HepG2 (cell line): ENCODE data around the gene MEIG1. TPM values are rescaled to one million over a fixed set of nuclear protein-coding genes. Genes with fewer than 3 reads are reported as not detected.
A peak's percentile ranks its signal among the peaks of the same experiment; 100 is the strongest.

Experiments used
- FOXA3 ChIP-seq: IDR thresholded peaks from 2 replicates; pipeline ENCODE4 v1.6.1; 2016; ENCODE audit warnings: missing genetic modification reagents, missing compliant biosample characterization
- FOXP4 ChIP-seq: sonication (generic); formaldehyde crosslinking; IDR thresholded peaks from 2 replicates; pipeline ENCODE4 v1.4.0; 2020; ENCODE audit warnings: missing genetic modification reagents
- HMGXB3 ChIP-seq: sonication (generic); formaldehyde crosslinking; IDR thresholded peaks from 2 replicates; pipeline ENCODE4 v1.4.0; 2020; ENCODE audit warnings: missing genetic modification reagents, borderline replicate concordance
- HOXA7 ChIP-seq: sonication (generic); formaldehyde crosslinking; IDR thresholded peaks from 2 replicates; pipeline ENCODE4 v1.8.1; 2022; ENCODE audit warnings: mild to moderate bottlenecking, missing genetic modification reagents, moderate library complexity
- SIN3A ChIP-seq: IDR thresholded peaks from 2 replicates; pipeline ENCODE4 v1.6.1; 2011; ENCODE audit warnings: low read depth, mild to moderate bottlenecking, control low read depth, low read length, borderline replicate concordance
- SRSF4 ChIP-seq: fragments of 200-400 bp; formaldehyde crosslinking; IDR thresholded peaks from one replicate; pipeline ENCODE4 v1.6.1; 2018; ENCODE audit warnings: mild to moderate bottlenecking, low read depth, low read length, moderate library complexity; ENCODE audit not compliant: poor library complexity, severe bottlenecking
- TFDP2 ChIP-seq: sonication (generic); formaldehyde crosslinking; IDR thresholded peaks from 2 replicates; pipeline ENCODE4 v1.4.0; 2020; ENCODE audit warnings: missing genetic modification reagents
- ZNF337 ChIP-seq: sonication (generic); formaldehyde crosslinking; IDR thresholded peaks from 2 replicates; pipeline ENCODE4 v1.5.1; 2020; ENCODE audit warnings: missing genetic modification reagents, low read depth, mild to moderate bottlenecking, borderline replicate concordance
- ZNF878 ChIP-seq: sonication (generic); formaldehyde crosslinking; IDR thresholded peaks from 2 replicates; pipeline ENCODE4 v1.8.1; 2023; ENCODE audit warnings: mild to moderate bottlenecking, missing genetic modification reagents, moderate library complexity
- polyA plus RNA-seq, 8 experiments: library from polyadenylated mRNA; depleted of rRNA in 3 of 8; stranded (reverse) in 7 of 8; unstranded in 1 of 8; fragments of >200 nt; fragmentation: Illumina TruSeq in 4 of 8; extraction: Trizol in 4 of 8; gene quantifications; 2 replicates each; pipeline versions ENCODE4 v1.2.1 to v1.2.3, GENCODE V29; 2011 to 2016; ENCODE audit warnings: low read depth in 4 of 8, missing spikeins in 1 of 8, mixed read lengths in 1 of 8; ENCODE audit not compliant: insufficient read depth in 1 of 8
- total RNA-seq, 5 experiments: library from RNA; depleted of rRNA; stranded (reverse); fragments of >200 nt; fragmentation: Illumina TruSeq; extraction: Trizol; gene quantifications; 2 replicates each; pipeline ENCODE4 v1.2.3, GENCODE V29; 2016; ENCODE audit warnings: low read depth in 1 of 5
- TF ChIP-seq, protein P1 (sequence below): sonication (generic); formaldehyde crosslinking; IDR thresholded peaks from 2 replicates; pipeline ENCODE4 v1.5.1; 2020; ENCODE audit warnings: mild to moderate bottlenecking, missing genetic modification reagents, moderate library complexity
- TF ChIP-seq, protein P2 (sequence below): fragments of 450-650 bp; IDR thresholded peaks from 2 replicates; pipeline ENCODE4 v1.6.1; 2017
- TF ChIP-seq, protein P3 (sequence below): sonication (generic); formaldehyde crosslinking; IDR thresholded peaks from 2 replicates; pipeline ENCODE4 v1.8.0; 2022; ENCODE audit warnings: mild to moderate bottlenecking, missing genetic modification reagents, moderate library complexity

The MEIG1 gene
- total and polyA plus RNA-seq, 2 of the 13 experiments (the other 11 are each of a cell fraction or from before 2014, with no cell fraction given): not detected

GRCh38 chr10:14959221-14960057 lies at the start of gene MEIG1 (continued):
- TF ChIP-seq FOXP4: peak; percentile 20; the same call in 1 of the 2 replicates
- TF ChIP-seq, protein P1, sequence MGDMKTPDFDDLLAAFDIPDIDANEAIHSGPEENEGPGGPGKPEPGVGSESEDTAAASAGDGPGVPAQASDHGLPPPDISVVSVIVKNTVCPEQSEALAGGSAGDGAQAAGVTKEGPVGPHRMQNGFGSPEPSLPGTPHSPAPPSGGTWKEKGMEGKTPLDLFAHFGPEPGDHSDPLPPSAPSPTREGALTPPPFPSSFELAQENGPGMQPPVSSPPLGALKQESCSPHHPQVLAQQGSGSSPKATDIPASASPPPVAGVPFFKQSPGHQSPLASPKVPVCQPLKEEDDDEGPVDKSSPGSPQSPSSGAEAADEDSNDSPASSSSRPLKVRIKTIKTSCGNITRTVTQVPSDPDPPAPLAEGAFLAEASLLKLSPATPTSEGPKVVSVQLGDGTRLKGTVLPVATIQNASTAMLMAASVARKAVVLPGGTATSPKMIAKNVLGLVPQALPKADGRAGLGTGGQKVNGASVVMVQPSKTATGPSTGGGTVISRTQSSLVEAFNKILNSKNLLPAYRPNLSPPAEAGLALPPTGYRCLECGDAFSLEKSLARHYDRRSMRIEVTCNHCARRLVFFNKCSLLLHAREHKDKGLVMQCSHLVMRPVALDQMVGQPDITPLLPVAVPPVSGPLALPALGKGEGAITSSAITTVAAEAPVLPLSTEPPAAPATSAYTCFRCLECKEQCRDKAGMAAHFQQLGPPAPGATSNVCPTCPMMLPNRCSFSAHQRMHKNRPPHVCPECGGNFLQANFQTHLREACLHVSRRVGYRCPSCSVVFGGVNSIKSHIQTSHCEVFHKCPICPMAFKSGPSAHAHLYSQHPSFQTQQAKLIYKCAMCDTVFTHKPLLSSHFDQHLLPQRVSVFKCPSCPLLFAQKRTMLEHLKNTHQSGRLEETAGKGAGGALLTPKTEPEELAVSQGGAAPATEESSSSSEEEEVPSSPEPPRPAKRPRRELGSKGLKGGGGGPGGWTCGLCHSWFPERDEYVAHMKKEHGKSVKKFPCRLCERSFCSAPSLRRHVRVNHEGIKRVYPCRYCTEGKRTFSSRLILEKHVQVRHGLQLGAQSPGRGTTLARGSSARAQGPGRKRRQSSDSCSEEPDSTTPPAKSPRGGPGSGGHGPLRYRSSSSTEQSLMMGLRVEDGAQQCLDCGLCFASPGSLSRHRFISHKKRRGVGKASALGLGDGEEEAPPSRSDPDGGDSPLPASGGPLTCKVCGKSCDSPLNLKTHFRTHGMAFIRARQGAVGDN (CRISPR knock-in tag): peak; percentile 80
- peak; percentile 51; the same call in 1 of the 2 replicates for TF ChIP-seq TFDP2 (CRISPR knock-in tag)
- TF ChIP-seq SIN3A: peak; percentile 70; the same call in 1 of the 2 replicates
- TF ChIP-seq HMGXB3 (CRISPR knock-in tag): peak; percentile 15; the same call in 1 of the 2 replicates
- TF ChIP-seq HOXA7: no peak
- no peak for TF ChIP-seq SRSF4
- TF ChIP-seq ZNF878 (CRISPR knock-in tag): peak; percentile 63; the same call in 1 of the 2 replicates
- no peak for TF ChIP-seq FOXA3 (CRISPR knock-in tag)
- TF ChIP-seq ZNF337 (CRISPR knock-in tag): 0 out of 2 replicates have a peak, but pooled peaks have one; percentile 34
- TF ChIP-seq, protein P2, sequence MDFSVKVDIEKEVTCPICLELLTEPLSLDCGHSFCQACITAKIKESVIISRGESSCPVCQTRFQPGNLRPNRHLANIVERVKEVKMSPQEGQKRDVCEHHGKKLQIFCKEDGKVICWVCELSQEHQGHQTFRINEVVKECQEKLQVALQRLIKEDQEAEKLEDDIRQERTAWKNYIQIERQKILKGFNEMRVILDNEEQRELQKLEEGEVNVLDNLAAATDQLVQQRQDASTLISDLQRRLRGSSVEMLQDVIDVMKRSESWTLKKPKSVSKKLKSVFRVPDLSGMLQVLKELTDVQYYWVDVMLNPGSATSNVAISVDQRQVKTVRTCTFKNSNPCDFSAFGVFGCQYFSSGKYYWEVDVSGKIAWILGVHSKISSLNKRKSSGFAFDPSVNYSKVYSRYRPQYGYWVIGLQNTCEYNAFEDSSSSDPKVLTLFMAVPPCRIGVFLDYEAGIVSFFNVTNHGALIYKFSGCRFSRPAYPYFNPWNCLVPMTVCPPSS: no peak
- TF ChIP-seq, protein P3, sequence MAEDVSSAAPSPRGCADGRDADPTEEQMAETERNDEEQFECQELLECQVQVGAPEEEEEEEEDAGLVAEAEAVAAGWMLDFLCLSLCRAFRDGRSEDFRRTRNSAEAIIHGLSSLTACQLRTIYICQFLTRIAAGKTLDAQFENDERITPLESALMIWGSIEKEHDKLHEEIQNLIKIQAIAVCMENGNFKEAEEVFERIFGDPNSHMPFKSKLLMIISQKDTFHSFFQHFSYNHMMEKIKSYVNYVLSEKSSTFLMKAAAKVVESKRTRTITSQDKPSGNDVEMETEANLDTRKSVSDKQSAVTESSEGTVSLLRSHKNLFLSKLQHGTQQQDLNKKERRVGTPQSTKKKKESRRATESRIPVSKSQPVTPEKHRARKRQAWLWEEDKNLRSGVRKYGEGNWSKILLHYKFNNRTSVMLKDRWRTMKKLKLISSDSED (CRISPR knock-in tag): no peak
